Stimulated activated CD4-positive, alpha-beta T cell treated with anti-CD3 and anti-CD28 coated beads, Interleukin-1b, Interleukin-23, amount 100 ng/mL, for 48 hours (primary cell): Measurements from ENCODE around the gene HOXD8.

Experiments
- DNase-seq: peaks from one replicate; pipeline ENCODE4 v3.0.0-alpha.2; 2020

HOXD8 gene

GRCh38 chr2:176130957-176131847 is 1.7 kb downstream of the HOXD8 start:
- DNase-seq = no peak

- DNase-seq = no peak
These were observed 2.3 kb downstream of the HOXD8 start for GRCh38 chr2:176131848-176132158.

- DNase-seq = no peak
These were observed 3.0 kb downstream of the HOXD8 start for GRCh38 chr2:176132205-176133171.

- DNase-seq = no peak
These were observed 3.9 kb downstream of the HOXD8 start for GRCh38 chr2:176133389-176133788.

- DNase-seq = no peak
These were observed 4.5 kb downstream of the HOXD8 start for GRCh38 chr2:176134035-176134434.

GRCh38 chr2:176135035-176135440 is 5.5 kb downstream of the HOXD8 start:
- no peak for DNase-seq

- DNase-seq = no peak
These were observed 7.1 kb downstream of the HOXD8 start for GRCh38 chr2:176136374-176137251.

- DNase-seq = no peak
These were observed 7.7 kb downstream of the HOXD8 start for GRCh38 chr2:176137252-176137580.

GRCh38 chr2:176137906-176138305 is 8.4 kb downstream of the HOXD8 start:
- no peak for DNase-seq

- no peak for DNase-seq
These were observed 9.0 kb downstream of the HOXD8 start for GRCh38 chr2:176138526-176138922.

- no peak for DNase-seq
These were observed 9.6 kb downstream of the HOXD8 start for GRCh38 chr2:176138923-176139660.

- DNase-seq = no peak
These were observed 10.4 kb downstream of the HOXD8 start for GRCh38 chr2:176139661-176140512.

GRCh38 chr2:176140513-176141317 is 11.2 kb downstream of the HOXD8 start:
- DNase-seq = peak; percentile 66

- DNase-seq = no peak
These were observed 12.8 kb downstream of the HOXD8 start for GRCh38 chr2:176142281-176142680.

GRCh38 chr2:176145085-176145969 is 15.8 kb downstream of the HOXD8 start:
- no peak for DNase-seq

- no peak for DNase-seq
These were observed 16.6 kb downstream of the HOXD8 start for GRCh38 chr2:176146101-176146500.

GRCh38 chr2:176146645-176147044 is 17.1 kb downstream of the HOXD8 start:
- no peak for DNase-seq

- DNase-seq = no peak
These were observed 17.8 kb downstream of the HOXD8 start for GRCh38 chr2:176147210-176147799.
